K562 (cell line): Measurements from ENCODE around the gene IRF9. TPM values are rescaled to one million over a fixed set of nuclear protein-coding genes. Genes with fewer than 3 reads are reported as not detected.

Experiments used
- ARNT ChIP-seq, 2 experiments: fragments of 450-650 bp; IDR thresholded peaks; 2 replicates each; pipeline ENCODE4 v1.6.1; 2016; ENCODE audit warnings: mild to moderate bottlenecking in 1 of 2
- GATA2 ChIP-seq: sonication (generic); formaldehyde crosslinking; IDR thresholded peaks from 2 replicates; pipeline ENCODE4 v1.4.0; 2020; ENCODE audit warnings: mild to moderate bottlenecking, missing genetic modification reagents
- HEY1 ChIP-seq: fragments of 250-450 bp; sonication (Bioruptor Pico); IDR thresholded peaks from 2 replicates; pipeline ENCODE4 v1.5.0; 2020; ENCODE audit warnings: mild to moderate bottlenecking, moderate library complexity, borderline replicate concordance
- HNRNPL ChIP-seq: fragments of 200-400 bp; formaldehyde crosslinking; IDR thresholded peaks from 2 replicates; pipeline ENCODE4 v1.6.1; 2017; ENCODE audit warnings: low read depth, mild to moderate bottlenecking, low read length
- HOXB6 ChIP-seq: fragments of 250-450 bp; sonication (Bioruptor Pico); IDR thresholded peaks from 2 replicates; pipeline ENCODE4 v1.5.1; 2022; ENCODE audit warnings: mild to moderate bottlenecking, borderline replicate concordance
- NFATC3 ChIP-seq: fragments of 450-650 bp; IDR thresholded peaks from 2 replicates; pipeline ENCODE4 v1.6.1; 2017; ENCODE audit warnings: mild to moderate bottlenecking
- NFIC ChIP-seq: fragments of 450-650 bp; IDR thresholded peaks from 2 replicates; pipeline ENCODE4 v1.6.1; 2017; ENCODE audit warnings: mild to moderate bottlenecking, inconsistent platforms
- NR4A1 ChIP-seq, 2 experiments: fragments of 250-450 bp in 1 of 2; fragments of 450-650 bp in 1 of 2; sonication (Bioruptor Pico) in 1 of 2; IDR thresholded peaks; 2 replicates each; pipeline versions ENCODE4 v1.4.0 to v1.6.1; 2016 to 2020; ENCODE audit warnings: mild to moderate bottlenecking in 2 of 2, missing compliant biosample characterization in 1 of 2, missing genetic modification characterization in 1 of 2, moderate library complexity in 1 of 2
- NRF1 ChIP-seq, 2 experiments: fragments of 450-650 bp; IDR thresholded peaks in 1 of 2; conservative IDR thresholded peaks in 1 of 2; 2 replicates each; pipeline ENCODE4 v1.6.1; 2014; ENCODE audit warnings: mild to moderate bottlenecking in 2 of 2
- PHF8 ChIP-seq: fragments of 200-600 bp; sonication (generic); IDR thresholded peaks from 2 replicates; pipeline ENCODE4 v1.6.1; 2012; ENCODE audit warnings: mixed run types, mild to moderate bottlenecking, inconsistent platforms, low read length, moderate library complexity, borderline replicate concordance
- POLR2H ChIP-seq: IDR thresholded peaks from 2 replicates; pipeline ENCODE4 v1.6.1; 2016; ENCODE audit warnings: missing genetic modification characterization, low read depth, mild to moderate bottlenecking, control low read depth, missing compliant biosample characterization, moderate library complexity
- PTBP1 ChIP-seq: fragments of 200-400 bp; formaldehyde crosslinking; IDR thresholded peaks from 2 replicates; pipeline ENCODE4 v1.6.1; 2017; ENCODE audit warnings: low read depth, low read length
- TCF3 ChIP-seq: sonication (generic); formaldehyde crosslinking; IDR thresholded peaks from 2 replicates; pipeline ENCODE4 v1.4.0; 2020; ENCODE audit warnings: mild to moderate bottlenecking, missing genetic modification reagents
- TEAD1 ChIP-seq, 2 experiments: fragments of 450-650 bp in 1 of 2; sonication (generic) in 1 of 2; formaldehyde crosslinking; IDR thresholded peaks; 2 replicates each; pipeline versions ENCODE4 v1.4.0 to v1.8.0; 2020 to 2022; ENCODE audit warnings: mild to moderate bottlenecking in 2 of 2, missing genetic modification reagents in 1 of 2
- ZNF121 ChIP-seq: sonication (generic); formaldehyde crosslinking; conservative IDR thresholded peaks from 2 replicates; pipeline ENCODE4 v1.8.0; 2022; ENCODE audit warnings: missing genetic modification reagents
- ZNF707 ChIP-seq: fragments of 250-450 bp; sonication (Bioruptor Pico); conservative IDR thresholded peaks from 2 replicates; pipeline ENCODE4 v1.8.0; 2022; ENCODE audit warnings: inconsistent platforms, mild to moderate bottlenecking, moderate library complexity
- ZNF778 ChIP-seq: fragments of 450-650 bp; formaldehyde crosslinking; IDR thresholded peaks from 2 replicates; pipeline ENCODE4 v1.4.0; 2020; ENCODE audit warnings: mild to moderate bottlenecking, moderate library complexity
- polyA plus RNA-seq, 8 experiments: library from polyadenylated mRNA; depleted of rRNA in 4 of 8; stranded (reverse) in 5 of 8; unstranded in 3 of 8; fragments of >200 nt; fragmentation: Nextera tagmentation in 2 of 8; fragmentation: Illumina TruSeq in 1 of 8; extraction: Ambion mirVana in 2 of 8; extraction: Trizol in 1 of 8; gene quantifications; 2 replicates each; pipeline versions ENCODE4 v1.2.1 to v1.2.3, GENCODE V29; 2011 to 2014; ENCODE audit warnings: inconsistent platforms in 1 of 8, missing spikeins in 1 of 8
- total RNA-seq, 7 experiments: library from RNA; depleted of rRNA in 6 of 7; stranded (reverse); fragments of >200 nt in 6 of 7; fragmentation: Illumina TruSeq in 2 of 7; extraction: Trizol in 2 of 7; gene quantifications; 2 replicates each; pipeline versions ENCODE4 v1.2.1 to v1.2.3, GENCODE V29; 2011 to 2021; ENCODE audit warnings: low replicate concordance in 1 of 7
- TF ChIP-seq, protein P1 (sequence below): fragments of 150-350 bp; conservative IDR thresholded peaks from 2 replicates; pipeline ENCODE4 v1.6.1; 2014; ENCODE audit warnings: low read length
- TF ChIP-seq, protein P2 (sequence below): fragments of 450-650 bp; IDR thresholded peaks from 2 replicates; pipeline ENCODE4 v1.6.1; 2018; ENCODE audit warnings: mild to moderate bottlenecking, low read depth; ENCODE audit not compliant: partially characterized antibody
- TF ChIP-seq, protein P3 (sequence below): sonication (generic); formaldehyde crosslinking; IDR thresholded peaks from 2 replicates; pipeline ENCODE4 v1.8.1; 2023; ENCODE audit warnings: mild to moderate bottlenecking, missing genetic modification reagents
- TF ChIP-seq, protein P4 (sequence below): sonication (generic); formaldehyde crosslinking; IDR thresholded peaks from 2 replicates; pipeline ENCODE4 v1.8.0; 2023; ENCODE audit warnings: mild to moderate bottlenecking, missing genetic modification reagents

IRF9 gene
- total and polyA plus RNA-seq, 9 of the 15 experiments (the other 6 are each of a cell fraction or from before 2014, with no cell fraction given) = 0.79 to 14.8 (median 6.1) TPM

DNA sequence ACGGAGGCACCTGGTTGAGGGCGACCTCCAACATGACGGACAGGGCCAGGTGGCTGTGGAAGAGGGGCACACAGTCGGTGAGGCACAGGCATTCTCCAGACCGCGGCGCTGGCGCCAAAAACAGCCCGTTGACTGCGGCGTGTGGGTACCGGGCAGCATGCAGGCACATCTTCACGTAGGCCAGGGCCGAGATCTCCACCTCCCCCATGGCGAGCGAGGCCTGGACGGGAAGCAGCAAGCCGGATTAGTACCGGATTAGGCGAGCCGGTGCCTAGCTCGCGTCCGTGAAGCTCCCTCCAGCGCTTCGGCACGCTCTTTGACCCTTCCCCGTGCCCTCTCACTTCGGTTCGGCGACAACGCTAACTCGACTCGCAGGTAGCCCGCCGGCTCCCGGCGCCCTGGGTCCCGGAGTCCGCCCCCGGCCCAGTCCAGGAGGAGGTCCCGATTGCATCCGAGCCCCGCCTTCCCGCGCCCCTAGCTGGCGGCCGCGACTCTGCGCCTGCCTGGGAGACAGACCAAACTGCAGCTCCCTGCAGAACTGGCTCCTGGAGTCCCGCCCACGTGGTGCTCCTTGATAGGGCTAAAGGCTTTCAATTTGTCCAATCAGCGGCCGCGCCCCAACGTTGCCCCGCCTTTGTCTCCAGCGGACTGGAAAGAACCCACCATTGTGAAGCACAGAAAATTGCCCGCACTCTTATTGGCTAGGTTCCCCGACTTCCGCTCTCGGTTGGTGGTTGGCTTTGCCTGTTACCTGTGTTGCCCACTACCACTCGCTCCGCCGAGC lies 19.8 kb upstream of the IRF9 start, which contains the start of gene EMC9 (continued):
- TF ChIP-seq ARNT (IDR thresholded peaks at IDR 0.05) = no peak
- no peak for TF ChIP-seq NR4A1 (CRISPR knock-in tag; IDR thresholded peaks at IDR 0.05)
- TF ChIP-seq NR4A1 (tag; IDR thresholded peaks at IDR 0.05) = no peak
- no peak for TF ChIP-seq TCF3
- TF ChIP-seq, protein P1, sequence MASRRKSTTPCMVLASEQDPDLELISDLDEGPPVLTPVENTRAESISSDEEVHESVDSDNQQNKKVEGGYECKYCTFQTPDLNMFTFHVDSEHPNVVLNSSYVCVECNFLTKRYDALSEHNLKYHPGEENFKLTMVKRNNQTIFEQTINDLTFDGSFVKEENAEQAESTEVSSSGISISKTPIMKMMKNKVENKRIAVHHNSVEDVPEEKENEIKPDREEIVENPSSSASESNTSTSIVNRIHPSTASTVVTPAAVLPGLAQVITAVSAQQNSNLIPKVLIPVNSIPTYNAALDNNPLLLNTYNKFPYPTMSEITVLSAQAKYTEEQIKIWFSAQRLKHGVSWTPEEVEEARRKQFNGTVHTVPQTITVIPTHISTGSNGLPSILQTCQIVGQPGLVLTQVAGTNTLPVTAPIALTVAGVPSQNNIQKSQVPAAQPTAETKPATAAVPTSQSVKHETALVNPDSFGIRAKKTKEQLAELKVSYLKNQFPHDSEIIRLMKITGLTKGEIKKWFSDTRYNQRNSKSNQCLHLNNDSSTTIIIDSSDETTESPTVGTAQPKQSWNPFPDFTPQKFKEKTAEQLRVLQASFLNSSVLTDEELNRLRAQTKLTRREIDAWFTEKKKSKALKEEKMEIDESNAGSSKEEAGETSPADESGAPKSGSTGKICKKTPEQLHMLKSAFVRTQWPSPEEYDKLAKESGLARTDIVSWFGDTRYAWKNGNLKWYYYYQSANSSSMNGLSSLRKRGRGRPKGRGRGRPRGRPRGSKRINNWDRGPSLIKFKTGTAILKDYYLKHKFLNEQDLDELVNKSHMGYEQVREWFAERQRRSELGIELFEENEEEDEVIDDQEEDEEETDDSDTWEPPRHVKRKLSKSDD = no peak
- no peak for TF ChIP-seq HNRNPL
- TF ChIP-seq NRF1 (conservative IDR thresholded peaks at IDR 0.05 in 1 of 2, IDR thresholded peaks at IDR 0.05 in 1 of 2) = peak; percentile 91 to 93
- TF ChIP-seq HEY1 (CRISPR knock-in tag) = no peak
- no peak for TF ChIP-seq NFIC
- no peak for TF ChIP-seq NFATC3
- TF ChIP-seq, protein P2, sequence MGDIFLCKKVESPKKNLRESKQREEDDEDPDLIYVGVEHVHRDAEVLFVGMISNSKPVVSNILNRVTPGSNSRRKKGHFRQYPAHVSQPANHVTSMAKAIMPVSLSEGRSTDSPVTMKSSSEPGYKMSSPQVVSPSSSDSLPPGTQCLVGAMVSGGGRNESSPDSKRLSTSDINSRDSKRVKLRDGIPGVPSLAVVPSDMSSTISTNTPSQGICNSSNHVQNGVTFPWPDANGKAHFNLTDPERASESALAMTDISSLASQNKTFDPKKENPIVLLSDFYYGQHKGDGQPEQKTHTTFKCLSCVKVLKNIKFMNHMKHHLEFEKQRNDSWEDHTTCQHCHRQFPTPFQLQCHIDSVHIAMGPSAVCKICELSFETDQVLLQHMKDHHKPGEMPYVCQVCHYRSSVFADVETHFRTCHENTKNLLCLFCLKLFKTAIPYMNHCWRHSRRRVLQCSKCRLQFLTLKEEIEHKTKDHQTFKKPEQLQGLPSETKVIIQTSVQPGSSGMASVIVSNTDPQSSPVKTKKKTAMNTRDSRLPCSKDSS = no peak
- TF ChIP-seq ZNF121 (CRISPR knock-in tag) = no peak
- TF ChIP-seq, protein P3, sequence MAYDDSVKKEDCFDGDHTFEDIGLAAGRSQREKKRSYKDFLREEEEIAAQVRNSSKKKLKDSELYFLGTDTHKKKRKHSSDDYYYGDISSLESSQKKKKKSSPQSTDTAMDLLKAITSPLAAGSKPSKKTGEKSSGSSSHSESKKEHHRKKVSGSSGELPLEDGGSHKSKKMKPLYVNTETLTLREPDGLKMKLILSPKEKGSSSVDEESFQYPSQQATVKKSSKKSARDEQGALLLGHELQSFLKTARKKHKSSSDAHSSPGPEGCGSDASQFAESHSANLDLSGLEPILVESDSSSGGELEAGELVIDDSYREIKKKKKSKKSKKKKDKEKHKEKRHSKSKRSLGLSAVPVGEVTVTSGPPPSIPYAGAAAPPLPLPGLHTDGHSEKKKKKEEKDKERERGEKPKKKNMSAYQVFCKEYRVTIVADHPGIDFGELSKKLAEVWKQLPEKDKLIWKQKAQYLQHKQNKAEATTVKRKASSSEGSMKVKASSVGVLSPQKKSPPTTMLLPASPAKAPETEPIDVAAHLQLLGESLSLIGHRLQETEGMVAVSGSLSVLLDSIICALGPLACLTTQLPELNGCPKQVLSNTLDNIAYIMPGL (CRISPR knock-in tag) = no peak
- peak; percentile 58 for TF ChIP-seq POLR2H (tag)
- TF ChIP-seq, protein P4, sequence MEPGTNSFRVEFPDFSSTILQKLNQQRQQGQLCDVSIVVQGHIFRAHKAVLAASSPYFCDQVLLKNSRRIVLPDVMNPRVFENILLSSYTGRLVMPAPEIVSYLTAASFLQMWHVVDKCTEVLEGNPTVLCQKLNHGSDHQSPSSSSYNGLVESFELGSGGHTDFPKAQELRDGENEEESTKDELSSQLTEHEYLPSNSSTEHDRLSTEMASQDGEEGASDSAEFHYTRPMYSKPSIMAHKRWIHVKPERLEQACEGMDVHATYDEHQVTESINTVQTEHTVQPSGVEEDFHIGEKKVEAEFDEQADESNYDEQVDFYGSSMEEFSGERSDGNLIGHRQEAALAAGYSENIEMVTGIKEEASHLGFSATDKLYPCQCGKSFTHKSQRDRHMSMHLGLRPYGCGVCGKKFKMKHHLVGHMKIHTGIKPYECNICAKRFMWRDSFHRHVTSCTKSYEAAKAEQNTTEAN (CRISPR knock-in tag) = no peak
- TF ChIP-seq GATA2 (CRISPR knock-in tag) = no peak
- no peak for TF ChIP-seq ZNF707 (CRISPR knock-in tag)
- no peak for TF ChIP-seq PTBP1
- TF ChIP-seq TEAD1 (CRISPR knock-in tag; IDR thresholded peaks at IDR 0.05) = peak in 1 of 2 experiments; percentile 80; a peak in 1 of 4 replicates
- no peak for TF ChIP-seq HOXB6 (CRISPR knock-in tag)
- TF ChIP-seq PHF8 = peak; percentile 67; the same call in 1 of the 2 replicates
- no peak for TF ChIP-seq ZNF778 (CRISPR knock-in tag)
